ENCODE data around the gene ANAPC5. TPM values are rescaled to one million over a fixed set of nuclear protein-coding genes. Genes with fewer than 3 reads are reported as not detected.
"Not testable (repeated sequence)": the region's sequence is repeated elsewhere in the genome, so short reads cannot be mapped to it uniquely, and the experiment has no call there.

ANAPC5 gene
- total RNA-seq, 1 experiment from 2014 or later = 118 TPM

DNA sequence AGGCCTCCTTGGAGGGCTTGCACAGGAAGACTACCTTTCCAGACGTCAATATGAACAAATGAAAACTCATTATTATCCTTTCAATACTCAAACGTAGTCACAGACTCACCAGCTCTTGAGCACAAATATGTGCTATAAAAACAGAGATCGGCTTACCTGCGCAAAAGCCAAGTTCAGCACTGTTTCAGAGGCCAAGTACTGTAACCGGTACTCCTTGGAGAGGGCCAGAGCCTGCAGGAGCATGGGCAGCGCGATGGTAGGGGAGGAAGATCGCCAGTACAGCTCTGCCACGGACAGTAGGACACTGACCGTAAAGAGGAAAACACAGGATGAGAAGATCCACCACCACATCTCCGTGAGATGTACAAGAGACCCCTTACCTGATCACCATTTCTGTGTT lies 34.1 kb downstream of the ANAPC5 start:
- no peak for DNase-seq (ENCODE audit: extremely low read depth, low read depth)

DNA sequence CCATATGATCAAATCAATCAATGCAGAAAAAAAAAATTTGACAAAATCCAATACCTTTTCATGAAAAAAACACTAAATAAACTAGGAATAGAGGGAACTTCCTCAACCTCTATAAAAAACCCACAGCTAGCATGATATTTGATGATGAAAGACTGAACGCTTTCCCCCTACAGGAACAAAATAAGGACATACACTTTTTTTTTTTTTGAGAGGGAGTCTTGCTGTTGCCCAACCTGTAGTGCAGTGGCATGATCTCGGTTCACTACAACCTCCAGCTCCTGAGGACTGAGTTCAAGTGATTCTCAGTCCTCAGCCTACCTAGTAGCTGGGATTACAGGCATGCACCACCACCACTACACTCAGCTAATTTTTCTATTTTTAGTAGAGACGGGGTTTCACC lies 37.8 kb downstream of the ANAPC5 start:
- no peak for DNase-seq (ENCODE audit: extremely low read depth, low read depth)

DNA sequence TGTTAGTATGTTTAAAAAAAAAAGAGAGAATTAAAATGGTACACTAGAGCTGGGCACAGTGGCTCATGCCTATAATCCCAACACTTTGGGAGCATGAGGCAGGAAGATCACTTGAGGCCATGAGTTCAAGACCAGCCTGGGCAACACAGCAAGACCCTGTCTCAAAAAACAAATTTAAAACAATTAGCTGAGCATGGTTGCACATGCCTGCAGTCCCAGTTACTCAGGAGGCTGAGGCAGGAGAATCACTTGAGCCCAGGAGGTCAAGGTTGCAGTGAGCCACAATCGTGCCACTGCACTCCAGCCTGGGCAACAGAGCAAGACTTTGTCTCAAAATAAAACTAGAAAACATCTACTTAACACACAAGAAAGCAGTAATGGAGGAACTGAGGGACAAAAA lies 42.0 kb downstream of the ANAPC5 start:
- DNase-seq (ENCODE audit: extremely low read depth, low read depth) = not testable (repeated sequence)

DNA sequence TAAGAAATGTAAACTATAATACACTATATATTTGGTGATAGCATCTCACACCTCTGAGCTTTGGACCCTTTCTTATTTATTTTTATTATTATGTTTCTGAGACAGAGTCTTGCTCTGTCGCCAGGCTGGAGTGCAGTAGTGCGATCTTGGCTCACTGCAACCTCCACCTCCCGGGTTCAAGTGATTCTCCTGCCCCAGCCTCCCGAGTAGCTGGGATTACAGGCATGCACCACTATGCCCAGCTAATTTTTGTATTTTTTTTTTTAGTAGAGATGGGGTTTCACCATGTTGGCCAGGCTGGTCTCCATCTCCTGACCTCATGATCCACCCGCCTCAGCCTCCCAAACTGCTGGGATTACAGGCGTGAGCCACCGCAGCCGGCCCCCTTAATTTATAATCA lies 44.8 kb downstream of the ANAPC5 start:
- not testable (repeated sequence) for DNase-seq (ENCODE audit: extremely low read depth, low read depth)

DNA sequence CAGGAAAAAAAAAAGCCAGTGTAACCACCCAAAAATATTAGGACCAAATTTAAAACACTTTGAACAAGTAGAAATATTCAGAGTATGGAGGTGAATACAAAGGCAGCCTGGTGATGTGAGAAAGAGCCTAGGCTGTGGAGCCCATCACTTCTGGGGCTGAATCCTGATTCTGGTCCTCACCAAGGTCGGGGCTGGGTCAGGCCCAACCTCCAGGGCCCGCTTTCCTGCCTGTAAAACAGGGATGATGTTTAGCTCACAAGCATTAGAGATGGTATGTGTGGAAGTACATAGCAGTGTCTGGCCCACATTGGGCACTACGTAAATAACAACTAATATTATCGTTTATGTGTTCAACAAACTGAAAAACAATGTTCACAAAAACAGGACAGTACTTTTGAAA lies 47.9 kb downstream of the ANAPC5 start:
- no peak for DNase-seq (ENCODE audit: extremely low read depth, low read depth)

DNA sequence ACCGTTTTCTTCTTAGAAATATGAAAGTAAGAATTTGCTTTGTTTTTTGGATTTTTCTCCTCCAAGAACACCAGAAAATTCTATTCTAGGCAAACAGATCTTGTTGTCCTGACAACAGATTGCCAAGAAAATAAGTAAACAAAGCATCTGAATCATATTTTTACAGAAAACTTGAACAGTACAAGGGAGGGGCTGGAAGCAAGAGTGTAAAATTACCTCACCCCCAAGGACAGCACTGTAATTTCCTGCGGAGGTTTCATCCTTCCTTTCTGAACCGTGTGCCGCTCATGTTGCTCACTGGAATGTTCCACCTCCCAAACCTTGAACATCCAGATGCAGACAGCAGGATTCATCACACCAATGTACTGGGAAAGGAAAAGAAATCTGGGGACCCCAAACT lies 50.3 kb downstream of the ANAPC5 start:
- DNase-seq (ENCODE audit: extremely low read depth, low read depth) = no peak

DNA sequence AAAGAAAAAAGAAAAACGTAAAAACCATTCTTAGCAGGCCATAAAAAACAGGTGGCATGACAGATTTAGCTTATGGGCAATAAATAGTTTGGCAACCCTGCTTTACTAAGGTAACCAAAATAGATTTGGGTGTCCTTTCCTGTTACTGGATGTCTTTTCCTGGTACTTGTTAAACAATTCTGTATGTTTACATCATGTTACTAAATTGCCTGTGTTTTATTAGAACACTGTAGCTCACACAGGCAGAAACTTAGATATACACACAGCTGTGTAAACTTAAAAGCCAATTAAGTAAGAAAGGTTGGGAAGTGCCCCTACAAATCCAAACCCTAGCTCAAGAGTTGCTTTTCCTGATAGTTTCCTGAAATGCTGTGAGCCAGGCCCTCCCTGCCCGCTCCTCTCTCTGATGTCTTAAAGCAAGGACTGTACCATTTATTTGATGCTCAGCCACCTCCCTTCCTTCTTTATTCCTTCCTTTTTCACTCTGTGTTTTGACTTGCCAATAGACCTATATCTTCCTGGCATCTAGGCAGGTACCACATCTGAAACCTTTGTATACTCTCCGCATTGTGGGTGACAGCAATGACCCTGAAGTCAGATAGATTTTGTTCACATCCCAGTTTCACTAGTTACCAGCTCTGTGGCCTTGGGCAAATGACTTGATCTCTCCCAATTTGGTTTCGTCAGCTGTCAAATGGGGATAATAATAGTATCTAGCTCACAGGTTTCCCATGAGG lies 52.0 kb downstream of the ANAPC5 start:
- no peak for DNase-seq (ENCODE audit: extremely low read depth, low read depth)

DNA sequence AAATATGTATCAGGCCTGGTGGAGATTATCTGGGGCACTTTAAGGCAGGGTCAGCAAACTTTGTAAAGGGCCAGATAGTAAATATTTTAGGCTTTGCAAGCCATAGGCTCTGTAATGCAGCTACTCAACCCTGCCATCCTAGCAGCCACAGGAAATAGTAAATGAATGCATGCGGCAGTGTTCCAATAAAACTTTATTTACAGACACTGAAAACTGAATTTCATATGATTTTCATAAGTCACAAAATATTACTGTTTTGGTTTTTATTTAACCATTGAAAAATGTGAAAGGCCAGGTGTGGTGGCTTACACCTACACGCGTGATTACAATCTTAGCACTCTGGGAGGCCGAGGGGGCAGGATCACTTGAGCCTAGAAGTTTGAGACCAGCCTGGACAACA lies 52.5 kb downstream of the ANAPC5 start:
- DNase-seq (ENCODE audit: extremely low read depth, low read depth) = no peak

DNA sequence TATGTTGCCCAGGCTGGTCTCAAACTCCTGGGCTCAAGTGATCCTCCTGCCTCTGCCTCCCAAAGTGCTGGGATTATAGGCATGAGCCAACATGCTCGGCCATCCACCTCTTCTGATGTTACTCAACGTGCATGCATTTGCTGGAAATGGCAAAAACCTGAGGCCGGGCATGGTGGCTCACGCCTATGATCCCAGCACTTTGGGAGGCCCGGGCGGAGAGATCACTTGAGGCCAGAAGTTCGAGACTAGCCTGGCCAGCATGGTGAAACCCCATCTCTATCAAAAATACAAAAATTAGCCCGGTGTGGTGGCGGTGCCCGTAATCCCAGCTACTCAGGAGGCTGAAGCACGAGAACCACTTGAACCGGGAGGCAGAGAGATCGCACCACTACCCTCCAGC lies 53.8 kb downstream of the ANAPC5 start:
- DNase-seq (ENCODE audit: extremely low read depth, low read depth) = not testable (repeated sequence)

DNA sequence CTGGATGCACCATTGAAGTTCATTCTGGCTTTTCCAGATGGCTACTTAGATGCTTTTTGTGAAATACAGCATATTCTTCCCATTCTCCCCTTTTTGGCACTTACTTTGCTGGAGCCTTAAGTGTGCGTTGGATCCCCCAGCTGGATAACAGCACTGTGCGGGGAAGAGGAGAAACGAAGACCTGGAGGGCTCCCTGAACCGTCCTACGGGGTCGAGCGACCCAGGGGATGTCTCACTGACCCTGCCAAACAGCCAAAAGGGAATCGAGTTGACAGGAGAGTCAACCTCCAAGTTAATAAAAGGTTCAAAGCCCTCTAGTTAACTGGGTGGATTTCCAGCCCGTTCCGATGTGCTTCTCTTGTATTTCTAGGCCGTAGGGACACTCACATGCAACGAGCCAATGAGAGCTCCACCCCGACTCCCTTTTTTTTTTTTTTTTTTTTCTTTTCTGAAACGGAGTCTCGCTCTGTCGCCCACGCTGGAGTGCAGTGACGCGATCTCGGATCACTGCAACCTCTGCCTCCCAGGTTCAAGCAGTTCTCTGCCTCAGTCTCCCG lies 54.7 kb downstream of the ANAPC5 start:
- DNase-seq (ENCODE audit: extremely low read depth, low read depth) = no peak

DNA sequence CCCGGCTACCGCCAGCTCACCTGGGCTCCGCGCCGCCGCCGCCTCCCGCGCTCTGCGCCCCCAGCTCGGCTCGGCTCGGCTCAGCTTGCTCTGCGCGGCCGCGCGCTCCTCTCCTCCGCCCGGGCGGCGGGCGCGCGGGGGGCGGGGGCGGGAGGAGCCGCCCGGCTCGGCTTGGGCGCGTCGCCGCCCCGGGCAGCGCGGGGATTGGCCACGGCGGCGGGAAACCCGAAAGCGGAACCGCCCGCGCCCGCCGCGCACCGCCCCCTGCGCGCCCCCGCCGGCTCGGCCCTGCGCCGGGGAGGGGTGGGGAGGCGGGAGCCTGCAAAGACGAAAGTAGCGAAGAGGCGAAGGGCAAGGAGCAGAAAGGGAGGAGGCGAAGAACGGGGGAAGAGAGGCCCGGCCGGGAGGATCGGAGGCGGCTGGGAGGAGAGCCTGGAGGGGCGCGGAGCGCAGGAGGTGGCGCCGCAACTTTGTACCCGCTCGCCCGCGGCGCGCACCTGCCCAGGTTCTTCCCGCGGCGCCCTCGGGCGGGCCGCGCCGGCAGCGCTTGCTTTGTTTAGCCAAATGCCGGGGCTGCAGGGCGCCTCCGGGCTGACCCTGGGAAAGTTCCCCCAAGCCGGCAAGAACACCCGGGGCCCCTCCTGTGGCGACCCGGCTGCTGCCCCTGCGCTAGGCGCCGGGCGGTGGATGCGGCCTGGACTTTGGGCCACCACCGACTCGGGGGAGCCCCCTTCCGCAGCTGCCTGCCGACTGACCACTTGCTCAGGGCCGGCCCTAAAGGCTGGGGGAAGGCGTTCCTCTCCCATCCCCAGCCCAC lies 55.4 kb downstream of the ANAPC5 start, which contains the start of gene CAMKK2:
TSS of gene CAMKK2 (minus strand) at position 92 of the 817 bp plus-strand sequence. CDS start 22,183 bp downstream, outside the sequence.
- peak; percentile 80 for DNase-seq (ENCODE audit: extremely low read depth, low read depth)

DNA sequence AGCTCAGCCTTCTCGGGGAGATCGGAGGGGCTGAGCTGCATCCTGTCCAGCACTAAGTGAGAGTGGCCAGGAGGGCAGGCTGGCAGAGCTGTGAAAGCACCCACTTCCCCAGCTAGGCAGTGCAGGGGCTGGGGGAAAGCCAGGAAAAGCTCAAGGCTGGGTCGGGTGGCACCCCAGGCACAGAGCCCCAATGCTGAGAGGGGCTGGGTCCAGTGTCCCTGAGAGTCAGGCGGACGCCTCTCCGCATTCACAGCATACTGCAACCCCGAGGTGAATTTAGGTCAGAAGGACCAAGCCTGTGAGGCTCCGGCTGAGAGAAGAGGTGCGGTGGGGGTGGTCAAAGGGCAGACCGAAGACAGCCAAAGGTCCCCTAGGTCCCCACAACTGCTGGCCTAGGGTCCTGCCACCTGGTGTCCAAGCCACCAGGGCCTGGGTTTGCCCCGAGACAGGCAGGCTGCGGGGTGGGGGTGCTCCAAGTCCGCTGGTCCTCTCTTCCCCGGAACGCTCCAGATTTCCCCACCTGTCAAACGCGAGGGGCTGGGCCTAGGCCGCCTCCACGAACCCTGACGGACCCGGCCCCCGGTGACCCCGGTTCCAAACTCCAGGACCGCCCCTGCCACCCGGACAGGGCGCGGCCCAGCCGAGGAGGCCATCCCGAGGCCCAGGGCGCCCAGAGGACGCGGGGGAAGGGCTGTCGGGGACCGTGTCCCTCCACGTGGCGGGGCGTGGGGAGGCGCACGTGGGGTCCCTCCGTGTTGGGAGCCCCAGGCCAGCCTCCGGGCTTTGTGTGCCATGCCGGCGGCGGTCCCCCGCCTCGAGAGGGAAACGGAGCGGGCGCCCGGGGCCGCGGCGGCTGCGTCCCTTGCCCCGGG lies 56.2 kb downstream of the ANAPC5 start:
- no peak for DNase-seq (ENCODE audit: extremely low read depth, low read depth)

DNA sequence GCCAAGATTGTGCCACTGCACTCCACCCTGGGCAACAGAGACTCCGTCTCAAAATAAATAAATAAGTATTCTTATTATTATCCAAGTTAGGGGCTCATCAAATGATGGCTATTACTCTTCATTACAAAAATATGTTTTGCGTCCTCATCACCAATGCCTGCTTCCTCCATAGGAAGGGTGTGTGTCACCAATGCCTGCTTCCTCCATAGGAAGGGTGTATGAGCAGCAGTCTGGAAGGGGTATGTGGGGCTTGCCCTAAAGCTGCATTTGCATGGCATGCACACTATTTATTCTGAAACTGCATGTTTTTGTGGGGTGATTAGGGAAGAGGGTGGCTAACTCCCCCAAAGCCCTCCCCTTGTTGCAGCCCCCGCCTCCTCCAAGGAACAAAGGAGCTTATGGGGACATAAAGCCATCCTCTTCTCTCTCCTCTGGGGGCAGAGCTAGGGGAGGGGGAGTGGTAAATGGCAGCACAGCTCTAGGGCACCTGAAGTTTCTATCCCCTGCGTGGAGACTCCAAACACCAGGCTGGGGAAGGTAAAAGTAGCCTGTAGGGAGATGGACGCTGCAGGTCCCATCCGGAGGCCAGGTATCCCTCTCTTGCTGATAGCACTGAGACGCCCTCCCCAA lies 57.0 kb downstream of the ANAPC5 start:
- no peak for DNase-seq (ENCODE audit: extremely low read depth, low read depth)

DNA sequence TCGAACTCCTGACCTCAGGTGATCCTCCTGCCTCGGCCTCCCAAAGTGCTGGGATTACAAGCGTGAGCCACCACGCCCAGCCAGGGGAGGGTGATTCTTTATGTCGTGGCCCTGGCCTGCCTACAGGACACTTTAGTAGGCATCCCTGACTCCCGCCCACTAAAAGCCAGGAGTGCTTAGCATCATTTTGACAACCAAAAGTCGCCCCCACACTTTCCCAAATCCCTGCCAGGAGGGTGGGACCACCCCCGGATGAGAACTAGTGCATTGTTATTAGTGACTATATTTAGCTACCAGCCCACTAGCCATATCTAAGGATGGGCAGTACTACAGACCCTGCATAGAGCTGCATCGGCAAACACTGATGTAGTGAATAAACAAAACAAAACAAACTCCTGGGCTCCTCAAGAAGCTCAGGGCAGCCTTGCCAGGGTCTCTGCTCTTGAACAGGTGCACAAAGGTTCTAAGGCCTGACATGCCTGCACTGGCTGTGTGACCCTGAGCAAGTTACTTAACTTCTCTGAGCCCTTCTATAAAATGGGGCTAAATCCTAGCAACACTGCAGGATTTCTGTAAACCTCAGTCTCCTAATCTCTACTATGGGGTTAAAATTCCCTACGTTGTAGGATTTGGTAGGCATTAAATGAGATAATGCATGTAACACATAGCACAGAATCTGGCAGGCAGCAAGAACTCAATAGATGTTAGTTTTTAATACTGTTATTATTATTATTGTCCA lies 57.9 kb downstream of the ANAPC5 start:
- DNase-seq (ENCODE audit: extremely low read depth, low read depth) = no peak

DNA sequence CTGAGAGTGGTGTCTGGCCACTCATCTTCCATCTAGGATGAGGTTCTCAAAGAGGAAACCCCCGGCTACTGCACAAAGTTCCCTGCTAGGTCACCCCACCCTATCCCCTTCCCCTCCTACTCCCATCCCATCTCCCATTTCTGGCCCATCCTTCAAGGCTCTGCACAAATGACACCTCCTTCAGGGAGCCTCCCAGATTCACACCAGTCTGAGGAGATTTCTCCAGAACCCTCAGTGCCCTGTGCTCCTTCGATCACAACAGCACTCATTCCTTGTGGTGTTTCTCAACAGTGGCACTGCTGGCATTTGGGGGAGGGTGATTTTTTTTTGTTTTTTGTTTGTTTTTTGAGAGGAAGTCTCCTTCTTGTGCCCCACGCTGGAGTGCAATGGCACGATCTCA lies 58.6 kb downstream of the ANAPC5 start:
- no peak for DNase-seq (ENCODE audit: extremely low read depth, low read depth)

DNA sequence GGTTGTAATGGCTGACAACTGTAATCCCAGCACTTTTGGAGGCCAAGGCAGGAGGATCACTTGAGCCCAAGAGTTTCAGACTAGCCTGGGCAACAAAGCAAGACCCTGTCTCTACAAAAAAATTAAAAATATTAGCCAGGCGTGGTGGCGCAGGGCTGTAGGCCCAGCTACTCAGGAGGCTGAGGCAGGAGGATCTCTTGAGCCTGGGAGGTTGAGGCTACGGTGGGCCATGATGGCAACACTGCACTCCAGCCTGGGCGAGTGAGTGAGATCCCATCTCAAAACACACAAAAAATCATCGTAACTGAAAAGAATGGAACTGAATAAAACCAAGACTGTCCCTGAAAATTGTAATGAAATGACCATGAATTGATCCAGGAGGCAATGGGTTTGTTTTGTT lies 61.8 kb downstream of the ANAPC5 start:
- no peak for DNase-seq (ENCODE audit: extremely low read depth, low read depth)

DNA sequence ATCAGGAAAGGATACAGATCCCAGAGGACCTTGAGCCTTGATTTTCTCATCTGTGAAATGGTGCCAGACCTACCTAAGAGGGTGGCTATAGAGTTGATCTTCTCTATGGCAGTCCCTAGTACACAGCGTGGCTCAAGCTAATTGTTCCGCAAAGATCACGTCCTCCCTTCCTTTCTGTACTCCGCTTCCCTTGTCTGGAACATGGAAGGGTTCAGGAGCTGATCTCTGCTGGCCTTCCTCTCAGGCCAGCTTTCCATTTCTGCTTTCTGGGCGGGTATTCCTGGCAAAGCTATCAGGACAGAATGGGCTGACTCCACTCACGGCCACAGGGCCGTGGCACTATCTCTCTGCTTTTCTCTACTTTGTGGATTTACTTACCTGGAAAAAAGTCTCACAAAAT lies 62.2 kb downstream of the ANAPC5 start:
- no peak for DNase-seq (ENCODE audit: extremely low read depth, low read depth)

DNA sequence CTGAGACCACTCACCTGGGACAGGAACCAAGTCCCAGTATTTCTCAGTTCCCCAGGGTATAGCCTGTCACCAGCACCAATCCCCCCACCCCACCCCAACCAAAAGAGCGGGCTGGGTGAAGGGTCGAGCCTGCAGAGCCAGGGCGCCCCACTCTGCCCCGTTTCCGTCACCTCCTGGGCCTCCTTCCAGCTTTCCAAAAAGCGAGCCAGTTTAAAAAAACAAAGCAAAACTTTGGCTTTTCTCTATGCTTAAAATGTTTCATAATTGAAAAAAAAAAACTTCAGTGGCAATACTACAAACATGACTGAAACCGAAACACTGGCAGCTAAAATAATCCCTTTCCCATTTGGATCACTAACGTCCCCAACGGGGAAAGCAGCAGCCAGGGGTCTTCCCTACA lies 63.2 kb downstream of the ANAPC5 start:
- no peak for DNase-seq (ENCODE audit: extremely low read depth, low read depth)

DNA sequence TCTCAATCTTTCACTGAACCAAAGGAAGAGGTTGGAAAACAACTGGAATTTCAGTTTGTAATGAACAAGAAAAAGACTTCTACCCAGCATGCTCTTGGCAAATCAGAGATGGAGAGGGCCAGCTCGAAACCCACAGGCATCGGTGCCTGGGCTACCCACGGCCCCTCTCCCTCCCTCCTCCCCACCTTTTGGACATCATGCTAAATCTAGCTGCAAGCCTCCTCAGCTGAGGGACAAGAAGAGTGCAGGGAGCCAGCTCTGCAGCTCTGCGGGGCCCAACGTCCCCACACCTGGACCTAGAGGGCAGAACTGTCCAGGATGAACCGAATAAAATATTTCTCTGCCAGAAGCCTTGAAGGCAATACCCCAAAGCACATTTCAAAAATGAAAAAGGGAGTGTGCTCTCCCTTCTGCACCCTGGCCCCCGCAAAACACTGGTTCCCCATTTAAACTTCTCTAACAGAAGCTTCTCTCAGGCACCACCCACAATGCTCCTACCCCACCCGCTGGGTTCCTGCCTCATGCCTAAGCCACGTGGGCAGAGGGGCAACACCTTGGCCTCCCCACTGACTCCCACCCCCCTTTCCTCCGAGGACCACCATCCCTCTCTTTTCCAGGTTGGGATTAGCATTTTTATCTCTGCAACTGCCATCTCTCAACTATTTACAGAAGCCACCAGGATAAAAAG lies 63.9 kb downstream of the ANAPC5 start:
- no peak for DNase-seq (ENCODE audit: extremely low read depth, low read depth)

All from NCI-H460 (cell line).